Measurements from ENCODE around the gene SHC2.

DNA sequence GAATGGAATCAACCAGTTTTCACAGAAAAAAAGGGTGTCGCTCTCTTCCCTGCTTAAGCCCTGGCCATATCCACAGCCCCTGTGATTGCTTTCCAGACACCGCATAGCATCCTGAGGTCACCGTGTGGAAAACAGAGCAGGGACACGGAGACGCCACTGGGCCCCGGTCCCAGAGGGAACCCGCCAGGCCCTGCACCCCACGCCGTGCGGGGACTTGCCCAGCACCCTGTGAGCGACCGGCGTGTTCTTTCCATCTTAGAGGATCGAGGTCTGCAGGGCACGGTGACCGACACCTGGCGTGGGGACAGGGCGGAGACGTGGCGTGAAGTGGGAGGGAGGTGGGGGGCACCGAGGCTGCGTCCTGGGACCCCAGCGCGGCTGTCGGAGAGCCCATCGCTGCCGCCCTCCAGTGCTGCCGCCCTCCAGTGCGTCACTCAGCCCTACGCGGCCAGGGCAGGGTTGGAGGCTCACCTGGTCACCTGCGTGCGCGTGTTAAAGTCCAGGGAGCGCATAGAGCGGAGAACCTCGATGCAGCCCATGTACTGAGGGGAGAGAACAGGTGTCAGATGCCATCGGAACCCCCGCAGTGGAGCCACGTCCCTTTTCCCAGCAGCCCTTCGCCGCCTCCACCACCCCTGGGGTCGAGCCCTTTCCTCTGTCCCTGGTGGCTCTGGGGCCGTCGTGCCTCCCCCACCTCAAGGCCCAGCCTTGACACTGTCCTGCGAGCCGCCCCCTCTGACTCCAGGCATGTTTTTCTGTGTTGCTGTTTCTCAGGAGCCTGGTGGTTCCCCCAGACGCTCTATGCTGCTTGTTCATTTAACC, 20.2 kb downstream of the SHC2 start:
- TF ChIP-seq, protein P1, sequence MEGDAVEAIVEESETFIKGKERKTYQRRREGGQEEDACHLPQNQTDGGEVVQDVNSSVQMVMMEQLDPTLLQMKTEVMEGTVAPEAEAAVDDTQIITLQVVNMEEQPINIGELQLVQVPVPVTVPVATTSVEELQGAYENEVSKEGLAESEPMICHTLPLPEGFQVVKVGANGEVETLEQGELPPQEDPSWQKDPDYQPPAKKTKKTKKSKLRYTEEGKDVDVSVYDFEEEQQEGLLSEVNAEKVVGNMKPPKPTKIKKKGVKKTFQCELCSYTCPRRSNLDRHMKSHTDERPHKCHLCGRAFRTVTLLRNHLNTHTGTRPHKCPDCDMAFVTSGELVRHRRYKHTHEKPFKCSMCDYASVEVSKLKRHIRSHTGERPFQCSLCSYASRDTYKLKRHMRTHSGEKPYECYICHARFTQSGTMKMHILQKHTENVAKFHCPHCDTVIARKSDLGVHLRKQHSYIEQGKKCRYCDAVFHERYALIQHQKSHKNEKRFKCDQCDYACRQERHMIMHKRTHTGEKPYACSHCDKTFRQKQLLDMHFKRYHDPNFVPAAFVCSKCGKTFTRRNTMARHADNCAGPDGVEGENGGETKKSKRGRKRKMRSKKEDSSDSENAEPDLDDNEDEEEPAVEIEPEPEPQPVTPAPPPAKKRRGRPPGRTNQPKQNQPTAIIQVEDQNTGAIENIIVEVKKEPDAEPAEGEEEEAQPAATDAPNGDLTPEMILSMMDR (conservative IDR thresholded peaks at IDR 0.05 in 1 of 2, IDR thresholded peaks at IDR 0.05 in 1 of 2; ENCODE audit: low read depth in 1 of 2, low read length in 2 of 2) = no peak
- no peak for TF ChIP-seq EZH2 (IDR thresholded peaks at IDR 0.05; ENCODE audit: low read length, missing control alignments)
